Measurements from ENCODE around the gene IGLL5.

IGLL5 gene

DNA sequence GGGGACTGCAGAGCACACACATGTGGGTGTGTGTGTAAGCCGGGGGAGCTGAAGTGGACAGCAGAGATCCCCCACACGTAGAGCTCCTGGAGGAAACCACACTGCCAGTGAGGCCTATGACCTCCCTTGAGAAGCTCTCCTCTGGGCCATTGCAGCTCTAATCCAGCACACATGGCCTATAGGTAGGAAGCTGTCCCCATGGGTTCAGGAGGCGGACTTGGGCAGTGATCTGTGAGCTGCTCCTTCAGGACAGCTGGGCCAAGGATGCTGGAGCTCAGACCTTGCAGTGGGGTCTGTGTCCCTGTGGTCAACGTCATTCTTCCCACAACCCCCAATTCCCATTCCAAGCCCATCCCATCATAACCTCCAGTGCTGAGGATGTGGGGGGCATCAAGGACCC is 29.8 kb downstream of the IGLL5 start:
- Histone ChIP-seq H2BK5ac (ENCODE audit: low read length) (no peak overlapping the region), H3K36me3 (ENCODE audit: control insufficient read depth, insufficient read depth, low read length) (no peaks in the 10 kb centered on the region), H3K4me3 (ENCODE audit: low read length) (no peak overlapping the region), H3K4ac (ENCODE audit: low read depth, low read length) (no peak overlapping the region), H3K79me2 (ENCODE audit: control insufficient read depth, insufficient read depth, low read length) (no peaks in the 10 kb centered on the region), H3K23ac (ENCODE audit: low read length) (no peak overlapping the region), H3K18ac (ENCODE audit: low read length) (no peak overlapping the region), H3K27ac (ENCODE audit: low read depth, low read length) (no peak overlapping the region), H3K9ac (ENCODE audit: low read length) (no peak overlapping the region), H4K5ac (ENCODE audit: low read length) (no peak overlapping the region), H3K4me1 (ENCODE audit: control insufficient read depth, low read depth, low read length) (no peaks in the 10 kb centered on the region), H2BK120ac (ENCODE audit: low read depth, low read length) (no peak overlapping the region), H2AK5ac (ENCODE audit: low read length) (no peak overlapping the region), H4K8ac (ENCODE audit: low read depth, low read length) (no peak overlapping the region), H3K56ac (ENCODE audit: low read length) (no peak overlapping the region), H2BK15ac (replicated peaks; ENCODE audit: low read depth) (no peak overlapping the region), H3K4me2 (ENCODE audit: low read length) (no peak overlapping the region), H3K27me3 (ENCODE audit: insufficient read depth, low read length, poor library complexity) (no peaks in the 10 kb centered on the region), H3K79me1 (ENCODE audit: low read length) (no peaks in the 10 kb centered on the region)
- WGBS (ENCODE audit: extremely low coverage, insufficient coverage, low lambda C conversion rate), result no CpG with 5 or more reads among the region's 4 CpGs
- DNase-seq, result no peak

DNA sequence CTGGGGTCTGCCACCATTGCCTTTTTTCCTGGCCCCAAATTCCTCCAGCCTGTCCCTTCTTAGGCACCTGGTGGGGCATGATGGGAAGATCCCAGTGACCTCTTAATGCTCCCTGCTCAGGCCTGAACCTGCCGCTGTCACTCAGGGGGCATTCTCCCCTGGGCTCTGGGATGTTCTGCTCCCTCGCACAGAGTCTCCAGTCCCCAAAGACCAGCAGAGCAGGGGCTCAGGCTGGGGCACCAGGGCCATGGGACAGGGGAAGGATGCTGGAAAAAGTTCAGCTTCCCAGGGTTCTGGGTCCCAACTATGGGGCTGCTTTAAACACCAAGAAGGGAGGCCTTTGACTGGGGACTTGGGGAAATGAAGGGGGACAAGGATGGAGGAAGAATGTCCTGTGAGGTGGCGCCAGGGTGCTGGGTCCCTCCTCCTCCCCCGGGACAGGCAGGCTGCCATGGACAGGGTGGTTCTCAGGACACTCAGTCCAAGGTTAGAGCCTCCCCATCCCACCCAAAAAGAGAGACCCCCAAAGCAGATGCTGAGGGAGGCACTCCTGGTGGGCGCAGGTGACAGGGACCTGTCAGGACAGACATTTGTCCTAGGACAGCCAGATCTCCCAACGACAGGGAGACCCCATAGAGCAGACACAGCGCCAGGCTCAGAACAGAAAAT is 30.8 kb downstream of the IGLL5 start:
- Histone ChIP-seq H3K27me3 (ENCODE audit: insufficient read depth, low read length, poor library complexity) (no peaks in the 10 kb centered on the region), H2AK5ac (ENCODE audit: low read length) (no peak overlapping the region), H3K4me2 (ENCODE audit: low read length) (no peak overlapping the region), H3K36me3 (ENCODE audit: control insufficient read depth, insufficient read depth, low read length) (no peaks in the 10 kb centered on the region), H3K27ac (ENCODE audit: low read depth, low read length) (no peak overlapping the region), H3K4me3 (ENCODE audit: low read length) (no peak overlapping the region), H4K5ac (ENCODE audit: low read length) (no peak overlapping the region), H2BK120ac (ENCODE audit: low read depth, low read length) (no peak overlapping the region), H3K23ac (ENCODE audit: low read length) (no peak overlapping the region), H3K79me2 (ENCODE audit: control insufficient read depth, insufficient read depth, low read length) (no peaks in the 10 kb centered on the region), H4K8ac (ENCODE audit: low read depth, low read length) (no peak overlapping the region), H3K9ac (ENCODE audit: low read length) (no peak overlapping the region), H3K79me1 (ENCODE audit: low read length) (no peaks in the 10 kb centered on the region), H3K56ac (ENCODE audit: low read length) (no peak overlapping the region), H3K18ac (ENCODE audit: low read length) (no peak overlapping the region), H2BK5ac (ENCODE audit: low read length) (no peak overlapping the region), H2BK15ac (replicated peaks; ENCODE audit: low read depth) (no peak overlapping the region), H3K4ac (ENCODE audit: low read depth, low read length) (no peak overlapping the region), H3K4me1 (ENCODE audit: control insufficient read depth, low read depth, low read length) (no peaks in the 10 kb centered on the region)
- WGBS (ENCODE audit: extremely low coverage, insufficient coverage, low lambda C conversion rate), result no CpG with 5 or more reads among the region's 7 CpGs
- no peak for DNase-seq

DNA sequence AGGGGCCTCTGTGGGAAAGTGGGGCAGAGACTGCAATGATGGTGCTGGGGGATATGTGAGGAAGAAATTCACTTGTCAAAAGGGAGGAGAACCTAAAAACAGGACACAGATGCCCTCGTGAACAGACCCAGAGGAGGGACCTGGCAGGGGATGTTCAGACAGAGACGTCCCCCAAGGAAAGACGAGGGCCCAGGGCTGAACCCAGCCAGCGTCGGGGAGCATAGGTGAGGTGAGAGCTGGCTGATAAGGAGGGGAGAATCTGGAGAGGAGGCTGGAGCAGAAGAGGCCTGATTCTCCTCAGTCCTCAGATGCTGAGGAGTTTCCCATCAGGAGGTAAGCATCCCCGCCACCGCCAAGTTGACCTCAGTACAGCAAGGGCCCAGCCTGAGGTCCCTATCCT is 31.4 kb downstream of the IGLL5 start:
- Histone ChIP-seq H3K79me2 (ENCODE audit: control insufficient read depth, insufficient read depth, low read length) (no peaks in the 10 kb centered on the region), H4K8ac (ENCODE audit: low read depth, low read length) (no peak overlapping the region), H3K27ac (ENCODE audit: low read depth, low read length) (no peak overlapping the region), H3K4me2 (ENCODE audit: low read length) (no peak overlapping the region), H2BK15ac (replicated peaks; ENCODE audit: low read depth) (no peak overlapping the region), H3K18ac (ENCODE audit: low read length) (no peak overlapping the region), H3K79me1 (ENCODE audit: low read length) (no peaks in the 10 kb centered on the region), H3K23ac (ENCODE audit: low read length) (no peak overlapping the region), H3K27me3 (ENCODE audit: insufficient read depth, low read length, poor library complexity) (no peaks in the 10 kb centered on the region), H2BK120ac (ENCODE audit: low read depth, low read length) (no peak overlapping the region), H2BK5ac (ENCODE audit: low read length) (no peak overlapping the region), H3K56ac (ENCODE audit: low read length) (no peak overlapping the region), H3K4me3 (ENCODE audit: low read length) (no peak overlapping the region), H3K9ac (ENCODE audit: low read length) (no peak overlapping the region), H4K5ac (ENCODE audit: low read length) (no peak overlapping the region), H2AK5ac (ENCODE audit: low read length) (no peak overlapping the region), H3K4ac (ENCODE audit: low read depth, low read length) (no peak overlapping the region), H3K4me1 (ENCODE audit: control insufficient read depth, low read depth, low read length) (no peaks in the 10 kb centered on the region), H3K36me3 (ENCODE audit: control insufficient read depth, insufficient read depth, low read length) (no peaks in the 10 kb centered on the region)
- no peak for DNase-seq
- WGBS (ENCODE audit: extremely low coverage, insufficient coverage, low lambda C conversion rate), result no CpG with 5 or more reads among the region's 7 CpGs

DNA sequence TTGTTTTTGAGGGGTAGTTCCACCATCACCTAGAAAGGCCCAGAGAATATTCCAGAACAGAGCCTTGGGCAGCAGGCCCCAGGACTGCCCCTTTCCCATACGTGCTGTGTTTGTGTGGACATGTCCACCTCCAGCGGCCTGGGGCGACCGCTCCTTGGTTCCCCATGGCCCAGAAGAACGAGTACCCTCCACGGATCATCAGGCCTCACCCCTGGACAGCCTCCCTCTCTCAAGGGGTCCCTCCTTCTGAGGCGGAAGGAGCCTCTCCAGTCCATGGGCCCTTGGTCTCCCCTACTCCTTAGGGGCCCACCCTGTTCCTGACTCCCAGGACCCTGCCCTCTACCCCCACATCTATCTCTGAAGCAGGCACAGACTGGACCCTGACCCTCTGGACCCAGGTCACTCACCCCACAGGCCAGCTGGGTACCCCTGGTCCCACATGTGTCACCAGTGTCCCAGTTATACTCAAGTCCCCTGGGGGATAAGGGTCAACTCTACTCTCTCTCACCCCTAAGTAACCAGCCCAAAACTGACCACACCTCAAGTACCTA is 32.6 kb downstream of the IGLL5 start:
- Histone ChIP-seq H3K4me2 (ENCODE audit: low read length) (no peak overlapping the region), H3K4me3 (ENCODE audit: low read length) (no peak overlapping the region), H4K8ac (ENCODE audit: low read depth, low read length) (no peak overlapping the region), H3K18ac (ENCODE audit: low read length) (no peak overlapping the region), H2BK120ac (ENCODE audit: low read depth, low read length) (no peak overlapping the region), H2BK5ac (ENCODE audit: low read length) (no peak overlapping the region), H3K79me1 (ENCODE audit: low read length) (no peaks in the 10 kb centered on the region), H2AK5ac (ENCODE audit: low read length) (no peak overlapping the region), H2BK15ac (replicated peaks; ENCODE audit: low read depth) (no peak overlapping the region), H3K27ac (ENCODE audit: low read depth, low read length) (no peak overlapping the region), H3K23ac (ENCODE audit: low read length) (no peak overlapping the region), H3K36me3 (ENCODE audit: control insufficient read depth, insufficient read depth, low read length) (no peaks in the 10 kb centered on the region), H3K27me3 (ENCODE audit: insufficient read depth, low read length, poor library complexity) (no peaks in the 10 kb centered on the region), H3K4me1 (ENCODE audit: control insufficient read depth, low read depth, low read length) (no peaks in the 10 kb centered on the region), H4K5ac (ENCODE audit: low read length) (no peak overlapping the region), H3K4ac (ENCODE audit: low read depth, low read length) (no peak overlapping the region), H3K79me2 (ENCODE audit: control insufficient read depth, insufficient read depth, low read length) (no peaks in the 10 kb centered on the region), H3K9ac (ENCODE audit: low read length) (no peak overlapping the region), H3K56ac (ENCODE audit: low read length) (no peak overlapping the region)
- no CpG with 5 or more reads among the region's 7 CpGs for WGBS (ENCODE audit: extremely low coverage, insufficient coverage, low lambda C conversion rate)
- no peak for DNase-seq

DNA sequence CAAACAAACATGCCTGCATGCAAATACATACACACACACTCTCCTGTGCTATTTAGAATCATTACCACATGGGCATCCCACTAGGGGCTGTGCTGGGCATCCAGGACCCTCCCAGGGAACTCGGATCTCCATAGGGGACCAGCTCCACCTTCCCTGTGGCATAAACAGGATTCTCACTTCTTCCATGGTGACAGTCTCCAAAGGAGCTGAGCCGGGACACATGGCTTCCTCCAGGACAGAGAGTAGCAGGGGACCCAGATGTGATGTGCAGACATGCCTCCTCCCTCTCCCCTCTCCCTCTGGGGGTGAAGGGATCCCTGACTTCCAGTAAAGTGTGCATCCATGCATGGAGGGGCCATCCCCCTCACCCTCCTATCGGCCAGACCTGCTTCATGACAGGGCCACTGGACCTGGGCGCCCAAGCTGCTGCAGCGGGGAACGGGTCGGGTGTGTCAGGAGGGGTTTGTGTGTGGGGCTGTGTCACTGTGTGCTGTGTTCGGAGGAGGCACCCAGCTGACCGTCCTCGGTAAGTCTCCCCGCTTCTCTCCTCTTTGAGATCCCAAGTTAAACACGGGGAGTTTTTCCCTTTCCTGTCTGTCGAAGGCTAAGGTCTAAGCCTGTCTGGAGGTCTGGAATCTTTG is 33.4 kb downstream of the IGLL5 start:
- Histone ChIP-seq H3K23ac (ENCODE audit: low read length) (no peak overlapping the region), H3K79me2 (ENCODE audit: control insufficient read depth, insufficient read depth, low read length) (no peaks in the 10 kb centered on the region), H3K4me2 (ENCODE audit: low read length) (no peak overlapping the region), H4K5ac (ENCODE audit: low read length) (no peak overlapping the region), H3K27ac (ENCODE audit: low read depth, low read length) (no peak overlapping the region), H2BK120ac (ENCODE audit: low read depth, low read length) (no peak overlapping the region), H3K4ac (ENCODE audit: low read depth, low read length) (no peak overlapping the region), H3K18ac (ENCODE audit: low read length) (no peak overlapping the region), H2BK5ac (ENCODE audit: low read length) (no peak overlapping the region), H3K27me3 (ENCODE audit: insufficient read depth, low read length, poor library complexity) (no peaks in the 10 kb centered on the region), H3K56ac (ENCODE audit: low read length) (no peak overlapping the region), H3K36me3 (ENCODE audit: control insufficient read depth, insufficient read depth, low read length) (no peaks in the 10 kb centered on the region), H4K8ac (ENCODE audit: low read depth, low read length) (no peak overlapping the region), H3K9ac (ENCODE audit: low read length) (no peak overlapping the region), H2AK5ac (ENCODE audit: low read length) (no peak overlapping the region), H3K4me3 (ENCODE audit: low read length) (no peak overlapping the region), H2BK15ac (replicated peaks; ENCODE audit: low read depth) (no peak overlapping the region), H3K79me1 (ENCODE audit: low read length) (no peaks in the 10 kb centered on the region), H3K4me1 (ENCODE audit: control insufficient read depth, low read depth, low read length) (peaks cover 4% of the 10 kb centered on the region)
- no CpG with 5 or more reads among the region's 13 CpGs for WGBS (ENCODE audit: extremely low coverage, insufficient coverage, low lambda C conversion rate)
- no peak for DNase-seq
